ENCODE results near the gene NSFL1C. TPM values are rescaled to one million over a fixed set of nuclear protein-coding genes. Genes with fewer than 3 reads are reported as not detected.

Gene NSFL1C
- total RNA-seq, 6 donors from 2014 or later = 48.0 to 87.7 (median 71.4) TPM

- no peak for ATAC-seq (ENCODE audit: low FRiP score in 2 of 2)
- no peak for DNase-seq
- Histone ChIP-seq H3K9me3 (peaks cover 0 to 4% (median 0%) of the 10 kb centered on the region in 4 donors), H3K27ac (peak overlapping the region; percentile 87 to 96 (median 89)), H3K27me3 (no peaks in the 10 kb centered on the region), H3K4me3 (no peak overlapping the region), H3K4me1 (peaks cover 42 to 44% (median 43%) of the 10 kb centered on the region in 4 donors), H3K36me3 (peaks cover 0 to 14% (median 0%) of the 10 kb centered on the region in 4 donors)
- TF ChIP-seq CTCF (IDR thresholded peaks at IDR 0.05) = no peak
- no peak for TF ChIP-seq POLR2AphosphoS5 (IDR thresholded peaks at IDR 0.05)
- TF ChIP-seq POLR2A (IDR thresholded peaks at IDR 0.05) = no peak
- no peak for TF ChIP-seq EP300 (IDR thresholded peaks at IDR 0.05)
- 69 to 76% methylated on average over 7 of the region's 7 CpGs for WGBS, 2 donors
These were observed 1.5 kb upstream of the NSFL1C start for GRCh38 chr20:1468117-1468624.

DNA sequence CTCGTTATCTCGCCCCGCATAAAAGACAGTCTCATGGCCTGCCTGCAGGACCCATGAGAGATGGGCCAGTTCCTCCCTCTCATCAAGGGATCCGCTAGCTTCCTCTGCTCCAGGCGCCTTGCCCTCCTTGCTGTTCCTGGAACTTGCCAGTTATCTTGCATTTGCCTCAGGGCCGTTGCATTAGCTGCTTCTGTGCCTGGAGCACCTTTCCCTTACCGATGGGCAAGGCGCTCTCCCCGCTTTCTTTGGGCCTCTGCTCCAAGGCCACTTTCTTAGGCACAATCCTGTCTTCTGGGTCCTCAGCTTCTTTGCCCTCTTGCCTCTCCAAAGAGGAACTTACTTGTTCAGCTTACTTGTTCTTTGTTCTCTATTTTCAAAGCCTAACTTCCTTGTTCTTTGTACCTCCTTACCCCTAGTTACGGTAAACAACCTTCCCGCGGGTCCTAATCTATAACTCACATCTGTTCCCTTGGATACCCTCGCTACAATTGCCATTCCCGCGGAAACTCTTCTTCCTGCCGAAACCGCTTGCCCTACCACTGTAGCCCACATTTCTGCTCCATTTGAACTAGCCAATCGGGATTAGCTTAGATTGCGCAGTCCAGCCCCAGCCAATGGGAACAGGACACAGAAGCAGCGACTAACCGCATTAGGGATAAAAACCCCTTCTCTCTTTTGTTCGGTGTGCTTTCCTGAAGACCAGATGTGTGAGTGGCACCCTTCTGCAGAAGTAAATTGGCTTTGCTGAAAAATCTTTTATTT lies 887 bp upstream of the NSFL1C start:
- Histone ChIP-seq H3K36me3 (peaks cover 0 to 21% (median 0%) of the 10 kb centered on the region in 4 donors), H3K4me1 (peaks cover 43 to 48% (median 45%) of the 10 kb centered on the region in 4 donors), H3K4me3 (peak overlapping the region in 3 of 4 donors; percentile 75 to 100 (median 99)), H3K27me3 (no peaks in the 10 kb centered on the region), H3K9me3 (peaks cover 0 to 4% (median 0%) of the 10 kb centered on the region in 4 donors), H3K27ac (peak overlapping the region; percentile 87 to 96 (median 89))
- peak in 1 of 2 donors; percentile 48 for DNase-seq
- 40 to 54% methylated on average over 22 of the region's 22 CpGs for WGBS, 2 donors
- no peak for TF ChIP-seq CTCF (IDR thresholded peaks at IDR 0.05)
- TF ChIP-seq POLR2A (IDR thresholded peaks at IDR 0.05) = peak in 1 of 4 donors; percentile 44
- ATAC-seq (ENCODE audit: low FRiP score in 2 of 2) = peak; percentile 15 to 32

DNA sequence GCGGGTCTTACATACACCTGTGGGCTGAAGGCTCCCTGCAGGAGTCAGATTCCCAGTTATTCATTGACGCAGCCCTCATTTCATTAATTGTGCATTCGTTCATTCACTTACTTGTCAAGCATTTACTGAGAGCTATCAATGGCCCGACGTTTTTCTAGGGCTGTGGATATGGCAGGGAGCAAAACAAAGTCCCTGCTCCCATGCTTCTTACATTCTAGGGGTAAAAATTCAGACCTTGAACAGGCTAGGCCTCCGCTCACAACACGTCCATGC lies 369 bp upstream of the NSFL1C start:
- peaks cover 44 to 48% (median 47%) of the 10 kb centered on the region in 4 donors for H3K4me1 ChIP-seq
- DNase-seq (no peak), ATAC-seq (ENCODE audit: low FRiP score in 2 of 2) (no peak)
- WGBS, 2 donors = 10% methylated on average over 6 to 7 of the region's 7 CpGs
- peaks cover 0 to 26% (median 1%) of the 10 kb centered on the region in 4 donors for H3K36me3 ChIP-seq
- peaks cover 0 to 4% (median 0%) of the 10 kb centered on the region in 4 donors for H3K9me3 ChIP-seq
- no peaks in the 10 kb centered on the region for H3K27me3 ChIP-seq
- TF ChIP-seq POLR2AphosphoS5 (IDR thresholded peaks at IDR 0.05) (no peak), POLR2A (IDR thresholded peaks at IDR 0.05) (no peak)
- peak overlapping the region in 3 of 4 donors; percentile 75 to 100 (median 99) for H3K4me3 ChIP-seq
- H3K27ac ChIP-seq = peak overlapping the region; percentile 87 to 96 (median 89)

GRCh38 chr20:1465470-1466210 lies 1.0 kb downstream of the NSFL1C start:
- Histone ChIP-seq H3K27me3 (no peaks in the 10 kb centered on the region), H3K9me3 (peaks cover 0 to 4% (median 0%) of the 10 kb centered on the region in 4 donors), H3K4me1 (peaks cover 44 to 48% (median 47%) of the 10 kb centered on the region in 4 donors), H3K36me3 (peaks cover 0 to 40% (median 4%) of the 10 kb centered on the region in 4 donors), H3K27ac (peak overlapping the region; percentile 87 to 96 (median 89)), H3K4me3 (peak overlapping the region; percentile 75 to 100 (median 98))
- WGBS, 2 donors = 40 to 51% methylated on average over 10 to 12 of the region's 12 CpGs
- no peak for DNase-seq
- TF ChIP-seq EP300 (IDR thresholded peaks at IDR 0.05) (no peak), CTCF (IDR thresholded peaks at IDR 0.05) (no peak)
- ATAC-seq (ENCODE audit: low FRiP score in 2 of 2) = no peak

GRCh38 chr20:1463971-1464570 lies 2.6 kb downstream of the NSFL1C start:
- Histone ChIP-seq H3K4me3 (no peak overlapping the region), H3K36me3 (peaks cover 0 to 55% (median 16%) of the 10 kb centered on the region in 4 donors), H3K27ac (no peak overlapping the region), H3K4me1 (peaks cover 28 to 42% (median 37%) of the 10 kb centered on the region in 4 donors), H3K9me3 (peaks cover 0 to 4% (median 0%) of the 10 kb centered on the region in 4 donors), H3K27me3 (no peaks in the 10 kb centered on the region)
- WGBS, 2 donors = 88 to 95% methylated on average over 8 to 9 of the region's 9 CpGs
- DNase-seq (no peak), ATAC-seq (ENCODE audit: low FRiP score in 2 of 2) (no peak)
- TF ChIP-seq CTCF (IDR thresholded peaks at IDR 0.05) (no peak), EP300 (IDR thresholded peaks at IDR 0.05) (no peak), POLR2AphosphoS5 (IDR thresholded peaks at IDR 0.05) (no peak), POLR2A (IDR thresholded peaks at IDR 0.05) (no peak)

All from upper lobe of left lung (tissue), 6 donors.